Measurements from ENCODE around the gene TMEM217.

TMEM217 gene

DNA sequence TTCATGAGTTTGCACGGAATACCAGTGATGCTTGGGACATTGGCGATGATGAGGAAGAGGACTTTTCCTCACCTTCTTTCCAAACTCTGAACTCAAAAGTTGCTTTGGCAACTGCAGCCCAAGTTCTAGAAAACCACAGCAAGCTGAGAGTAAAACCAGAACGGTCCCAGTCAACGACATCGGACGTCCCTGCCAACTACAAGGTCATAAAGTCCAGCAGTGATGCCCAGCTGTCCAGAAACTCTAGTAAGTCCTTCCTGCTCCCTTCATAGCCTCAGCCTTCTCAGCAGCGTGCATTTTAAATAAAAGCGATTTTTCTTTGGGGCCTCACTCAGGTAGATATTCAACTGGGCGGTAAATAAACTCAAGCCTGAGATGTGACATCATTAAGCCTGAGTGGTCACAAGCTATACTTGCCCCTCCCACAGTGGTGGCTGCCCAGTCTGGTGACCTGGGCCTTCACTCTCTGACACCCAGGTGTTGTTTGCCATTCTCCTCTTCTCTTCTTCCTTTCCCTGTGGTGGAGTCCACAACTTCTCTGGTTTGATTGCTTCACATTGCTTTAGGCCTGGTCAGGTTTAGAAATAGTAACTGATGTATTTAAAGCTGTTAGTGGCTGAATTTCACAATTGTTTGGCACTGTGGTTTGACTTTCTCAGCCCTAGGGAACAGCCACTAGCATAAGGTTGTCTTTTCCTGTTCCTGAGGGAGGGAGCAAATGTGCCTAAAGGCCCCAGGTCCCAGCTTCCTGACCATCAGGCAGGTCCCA is 21.6 kb upstream of the TMEM217 start:
- no peak for DNase-seq

DNA sequence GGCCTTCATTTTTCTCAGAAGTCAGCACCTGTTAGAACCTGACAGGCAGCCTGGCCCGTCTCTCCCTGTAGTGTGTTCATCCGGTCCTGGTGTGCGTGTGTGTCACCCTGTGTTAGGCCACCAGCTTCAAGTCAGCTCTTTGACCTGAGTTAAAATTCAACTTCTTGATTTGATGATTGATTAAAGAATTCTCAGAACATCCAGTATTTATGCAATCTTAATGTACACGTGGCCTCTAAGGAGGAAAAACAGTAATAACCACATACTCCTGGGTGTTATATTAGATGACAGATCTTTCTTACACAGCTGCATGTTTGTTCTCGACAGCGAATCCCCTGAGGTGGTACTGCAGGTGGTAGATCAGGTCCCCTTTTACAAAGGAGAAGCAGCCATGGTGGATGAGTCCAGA is 19.1 kb upstream of the TMEM217 start:
- DNase-seq, result no peak

DNA sequence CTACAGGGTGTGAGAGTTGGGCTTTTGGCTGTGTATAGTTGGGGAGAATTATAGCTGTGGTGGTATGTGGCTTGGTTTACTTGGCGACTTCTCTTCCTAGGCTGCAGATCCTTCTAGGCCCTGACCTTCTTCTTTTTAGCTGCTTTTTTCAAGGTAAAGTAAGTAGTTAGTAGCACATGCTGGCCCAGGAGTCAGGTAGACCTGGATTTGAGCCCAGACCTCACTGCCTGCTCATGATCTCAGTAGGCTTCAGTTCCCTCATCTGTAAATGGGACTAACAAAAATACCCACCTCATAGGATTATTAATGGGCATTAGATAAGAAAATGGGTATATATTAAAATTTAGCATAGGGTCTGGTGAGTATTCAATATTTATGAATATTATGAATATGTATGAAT is 17.4 kb upstream of the TMEM217 start:
- DNase-seq, result no peak

DNA sequence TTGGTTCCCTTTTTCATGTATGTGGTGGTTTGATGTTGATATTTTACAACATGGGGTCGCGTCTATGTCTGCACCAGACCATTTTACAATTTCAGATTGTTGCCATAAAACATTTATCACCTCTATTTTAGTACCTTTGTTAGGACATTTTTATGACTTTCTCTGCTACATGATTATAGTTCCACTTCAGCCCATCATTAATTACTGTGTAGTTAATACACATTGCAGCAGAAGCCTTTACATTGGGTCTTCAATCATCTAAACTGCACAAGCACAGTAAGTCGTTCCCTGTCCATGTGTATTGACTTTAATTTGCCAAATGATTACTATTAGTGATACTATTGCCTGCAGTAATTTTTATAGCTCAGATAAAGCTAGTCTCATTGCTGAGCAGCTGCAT is 15.7 kb upstream of the TMEM217 start:
- DNase-seq, result no peak

DNA sequence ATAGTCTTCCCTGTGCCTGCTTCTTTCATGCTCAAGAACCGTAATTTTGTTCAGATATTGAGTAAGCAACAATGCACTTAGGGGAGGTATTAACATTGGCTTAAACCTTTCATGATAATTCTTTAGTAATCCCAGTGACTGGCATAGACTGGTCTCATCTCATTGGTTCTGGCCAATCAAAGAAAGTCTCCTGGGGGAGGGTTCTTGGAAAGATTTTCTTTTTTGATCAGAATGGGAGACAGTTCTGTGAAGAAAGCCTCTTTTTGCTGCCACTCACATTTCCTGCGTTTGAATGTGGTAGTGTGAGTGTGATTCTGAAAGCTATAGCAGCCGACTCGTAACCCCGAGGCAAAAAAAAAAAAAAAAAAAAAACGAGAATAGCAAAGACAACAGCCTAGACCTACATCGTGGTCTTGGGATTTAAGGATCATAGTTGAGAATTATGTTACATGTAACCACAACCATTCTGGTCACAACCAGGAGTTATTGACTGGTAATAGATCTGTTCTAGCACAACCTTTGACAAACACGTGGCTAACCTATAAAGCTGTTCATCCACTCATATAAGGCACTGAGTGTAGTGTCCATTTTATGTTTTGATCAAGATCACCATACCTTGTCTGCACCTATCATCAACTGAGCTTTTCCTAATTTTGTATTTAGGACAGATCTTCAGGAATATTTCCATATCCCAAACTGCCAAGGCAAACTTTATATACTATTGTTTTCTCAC is 15.1 kb upstream of the TMEM217 start:
- no peak for DNase-seq

DNA sequence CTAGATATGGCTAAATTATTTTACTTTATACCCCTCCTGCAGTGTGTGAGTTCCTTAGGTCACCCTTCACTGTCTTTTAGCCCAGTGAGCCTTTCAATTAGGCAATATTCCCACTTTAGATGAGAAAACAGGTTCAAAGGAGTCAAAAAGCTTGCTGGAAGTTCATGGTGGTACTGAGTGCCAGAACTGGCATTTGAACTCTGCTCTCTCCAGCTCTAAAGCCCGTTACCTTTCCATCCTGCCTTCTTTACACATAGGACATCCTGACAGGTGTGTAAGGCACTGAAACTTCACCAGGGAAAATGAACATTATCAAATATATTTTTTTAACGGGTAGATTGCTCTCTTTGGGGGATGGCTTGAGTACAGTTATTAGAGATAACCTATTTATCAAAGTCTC is 11.2 kb upstream of the TMEM217 start:
- DNase-seq, result no peak

DNA sequence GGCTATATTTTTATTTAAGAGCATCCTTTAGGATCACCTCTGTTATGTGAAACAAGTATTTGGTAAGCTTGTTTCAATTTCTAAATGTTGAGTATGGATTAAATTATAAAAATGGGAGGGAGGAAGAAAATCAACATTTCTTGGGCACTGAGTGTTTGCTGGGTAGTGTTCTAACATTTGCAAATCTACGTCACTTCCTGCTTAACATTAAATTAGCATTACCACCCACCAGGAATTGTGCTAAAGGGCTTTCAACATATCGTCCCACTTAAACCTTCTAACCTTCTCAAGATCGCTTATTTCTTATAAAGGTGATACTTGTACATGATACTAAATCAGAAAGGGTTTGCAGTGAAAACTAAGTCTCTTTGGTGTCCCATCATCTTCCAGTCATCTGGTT is 7.9 kb upstream of the TMEM217 start:
- DNase-seq, result no peak

DNA sequence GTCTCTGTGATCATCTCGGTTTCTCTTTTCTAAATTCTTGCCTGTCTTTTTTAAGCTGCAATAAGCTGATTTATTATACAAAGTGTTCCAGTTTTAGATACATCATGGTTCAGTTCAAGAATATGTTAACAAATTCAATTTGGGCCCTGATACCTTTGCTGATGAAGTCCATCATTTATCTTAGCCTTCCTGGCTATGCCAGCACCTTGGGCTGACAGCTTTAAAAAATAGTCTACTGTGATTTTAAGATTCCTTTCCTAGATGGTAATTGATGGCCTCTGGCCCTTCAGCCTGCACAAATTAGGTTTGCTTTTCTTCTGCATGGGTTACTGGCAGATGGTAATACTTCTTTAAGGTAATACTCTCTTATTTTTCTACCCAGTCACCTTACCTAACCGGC is 7.1 kb upstream of the TMEM217 start:
- no peak for DNase-seq

DNA sequence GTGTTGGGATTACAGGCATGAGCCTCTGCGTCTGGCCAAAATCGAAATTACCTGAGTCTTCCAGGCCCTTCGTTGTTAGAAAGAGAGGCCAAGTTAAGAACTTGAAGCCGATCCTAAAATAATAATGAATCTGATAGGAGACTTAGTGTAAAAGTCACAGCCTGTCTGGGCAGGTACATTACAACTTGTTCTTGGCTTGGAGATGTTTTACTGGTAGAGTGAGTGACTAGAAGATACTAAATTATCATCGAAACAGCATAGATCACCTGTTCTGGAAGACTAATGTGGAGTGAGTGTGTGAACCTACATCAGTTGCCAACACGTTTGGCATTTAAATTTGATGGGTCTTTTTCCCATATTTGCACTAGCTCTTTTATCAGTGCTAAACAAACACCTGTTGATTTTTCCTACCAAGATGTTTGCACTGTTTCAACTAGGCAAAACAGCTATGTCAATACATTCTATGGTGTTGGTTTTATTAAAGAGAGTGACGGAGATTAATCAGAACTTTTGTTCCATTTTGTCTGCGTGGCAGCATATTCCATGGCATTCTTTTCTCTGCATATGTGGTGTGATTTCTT is 4.6 kb upstream of the TMEM217 start:
- DNase-seq, result no peak

DNA sequence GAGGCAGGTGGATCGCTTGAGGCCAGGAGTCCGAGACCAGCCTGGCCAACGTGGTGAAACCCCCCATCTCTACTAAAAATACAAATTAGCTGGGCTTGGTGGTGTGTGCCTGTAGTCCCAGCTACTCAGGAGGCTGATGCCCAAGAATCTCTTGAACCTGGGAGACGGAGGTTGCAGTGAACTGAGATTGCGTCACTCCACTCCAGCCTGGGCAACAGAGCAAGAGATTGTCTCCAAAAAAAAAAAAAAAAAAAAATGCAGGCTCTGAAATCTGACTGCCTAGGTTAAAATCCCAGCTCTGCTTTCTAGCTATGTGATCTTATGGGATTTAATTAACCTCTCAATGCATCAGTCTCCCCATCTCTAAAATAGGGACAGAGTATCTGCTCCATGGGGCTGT is 3.3 kb upstream of the TMEM217 start:
- no peak for DNase-seq

DNA sequence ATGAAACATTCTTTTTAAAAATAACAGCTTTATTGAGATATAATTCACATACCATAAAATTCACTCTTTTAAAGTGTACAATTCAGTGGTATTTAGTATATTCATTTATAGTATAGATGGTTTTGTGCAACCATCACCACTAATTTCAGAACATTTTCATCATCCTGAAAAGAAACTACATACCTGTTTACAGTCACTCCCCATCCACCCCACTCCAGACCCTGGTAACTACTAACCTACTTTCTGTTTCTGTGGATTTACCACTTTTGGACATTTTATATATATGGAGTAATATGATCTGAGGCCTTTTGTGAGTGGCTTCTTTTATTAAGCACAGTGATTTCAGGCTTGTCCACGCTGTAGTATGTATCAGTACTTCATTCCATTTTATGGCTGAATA is 2.5 kb upstream of the TMEM217 start:
- DNase-seq, result no peak

DNA sequence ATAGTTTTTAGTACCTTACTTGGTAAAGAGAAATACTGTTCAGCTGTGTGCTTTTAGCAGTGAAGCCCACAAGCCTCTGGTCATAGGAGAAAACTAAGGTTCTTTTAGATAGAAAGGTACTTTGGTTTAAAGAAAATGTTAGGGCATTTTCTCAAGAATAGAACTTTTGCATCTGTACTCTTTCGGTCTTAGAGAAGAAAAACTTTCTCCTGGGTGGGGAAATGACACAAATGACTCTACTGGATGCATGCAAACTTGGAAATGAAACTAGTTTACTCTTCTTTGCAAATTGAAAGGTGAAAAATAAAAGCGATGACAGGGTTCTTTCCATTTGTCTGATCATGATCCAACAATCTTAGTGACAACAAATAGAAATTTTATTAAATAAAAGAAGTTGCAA is 2.1 kb upstream of the TMEM217 start:
- no peak for DNase-seq

DNA sequence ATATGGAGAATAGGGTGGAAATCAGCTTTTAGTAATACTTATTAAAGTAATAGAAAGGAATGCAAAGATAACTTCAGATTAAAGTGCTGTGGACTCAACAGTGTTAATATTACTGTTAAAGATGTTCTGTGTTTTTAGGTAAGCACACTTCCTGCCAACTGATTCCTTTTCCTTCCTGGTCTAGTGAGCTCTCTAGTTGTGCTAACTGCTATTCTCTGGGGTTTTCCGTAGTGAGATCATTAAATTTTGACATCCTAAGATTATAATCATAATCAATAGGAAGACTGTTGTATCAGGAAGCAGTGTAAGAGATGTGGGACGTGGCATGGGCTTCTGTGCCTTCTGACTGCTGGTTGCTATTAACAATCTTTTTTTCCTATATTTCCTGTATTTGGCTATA is 1.2 kb upstream of the TMEM217 start:
- no peak for DNase-seq

DNA sequence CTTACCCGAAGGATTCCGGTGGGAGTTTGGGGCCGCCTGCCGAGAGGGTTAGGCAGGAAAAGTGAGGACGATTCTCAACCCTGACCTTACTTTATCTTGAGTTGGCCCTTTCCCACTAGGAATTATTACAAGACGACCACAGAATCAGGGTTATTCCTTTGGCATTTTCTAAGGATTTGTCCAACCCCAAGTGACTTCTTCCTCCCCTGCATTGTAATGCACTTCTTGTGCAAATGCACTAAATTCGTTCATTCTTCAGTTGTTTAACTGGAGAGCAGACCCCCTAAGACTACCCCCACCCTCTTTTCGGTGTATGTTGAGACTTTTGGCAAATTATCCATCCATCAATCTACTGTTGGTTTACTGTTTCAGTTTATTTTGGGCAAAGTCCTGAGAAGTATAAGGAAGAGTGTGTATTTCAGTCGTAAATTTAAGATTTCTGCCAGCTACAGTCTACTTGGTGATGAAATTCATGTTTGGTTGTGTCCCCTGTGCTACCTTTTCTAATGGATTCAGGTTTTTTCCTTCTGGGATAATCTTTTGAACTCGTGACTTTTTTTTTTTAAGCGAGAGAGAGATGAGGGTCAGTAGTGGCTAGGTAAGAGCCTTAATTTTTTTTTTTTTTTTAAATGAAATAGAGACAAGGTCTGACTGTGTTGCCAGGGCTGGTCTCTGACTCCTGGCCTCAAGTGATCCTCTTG is 611 bp upstream of the TMEM217 start:
- DNase-seq, result peak in 1 of 2 experiments; percentile 11

DNA sequence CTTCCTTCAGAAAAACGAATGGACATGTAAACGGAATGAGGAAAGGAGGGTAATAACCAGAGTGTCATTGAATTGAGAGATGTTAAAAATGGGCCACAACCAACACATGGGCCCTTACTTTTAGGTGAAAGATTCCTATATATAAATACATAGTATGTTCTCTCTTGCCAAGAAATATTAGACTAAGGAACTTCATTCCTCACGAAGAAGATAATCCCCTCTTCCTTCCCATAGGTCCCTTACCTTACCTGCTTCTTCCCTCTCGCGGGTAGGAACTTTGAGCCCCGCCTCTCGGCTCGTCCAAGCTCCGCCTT is 667 bp downstream of the TMEM217 start:
- DNase-seq, result no peak

DNA sequence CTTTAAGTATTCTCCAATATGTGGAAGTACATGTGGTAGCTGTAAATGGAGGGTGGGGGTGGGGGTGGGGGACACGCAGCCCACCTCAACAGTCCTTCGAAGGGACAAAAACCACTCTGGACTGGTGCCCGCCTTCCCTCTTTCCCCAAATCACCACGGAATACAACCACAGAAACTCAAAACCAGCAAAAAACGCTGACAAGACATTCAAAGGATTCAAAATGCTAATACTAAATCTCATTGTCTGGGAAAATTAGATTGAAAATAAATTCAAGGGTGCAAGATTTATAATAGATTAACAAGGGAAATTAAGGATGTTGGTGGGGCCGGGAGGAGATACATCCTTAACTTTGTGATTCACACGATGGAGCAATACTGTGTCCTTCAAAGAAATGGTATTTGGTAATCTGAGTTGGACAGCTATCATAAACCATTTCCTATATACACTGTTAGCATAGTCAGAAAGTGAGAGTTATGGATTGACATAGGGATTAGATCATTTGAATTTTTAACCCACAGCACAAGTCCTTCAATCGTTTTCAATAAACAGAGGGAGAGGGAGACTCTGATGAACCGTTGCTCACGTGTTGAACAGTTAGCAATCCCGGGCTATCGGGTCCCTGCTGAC is 1.1 kb downstream of the TMEM217 start:
- DNase-seq, result no peak

DNA sequence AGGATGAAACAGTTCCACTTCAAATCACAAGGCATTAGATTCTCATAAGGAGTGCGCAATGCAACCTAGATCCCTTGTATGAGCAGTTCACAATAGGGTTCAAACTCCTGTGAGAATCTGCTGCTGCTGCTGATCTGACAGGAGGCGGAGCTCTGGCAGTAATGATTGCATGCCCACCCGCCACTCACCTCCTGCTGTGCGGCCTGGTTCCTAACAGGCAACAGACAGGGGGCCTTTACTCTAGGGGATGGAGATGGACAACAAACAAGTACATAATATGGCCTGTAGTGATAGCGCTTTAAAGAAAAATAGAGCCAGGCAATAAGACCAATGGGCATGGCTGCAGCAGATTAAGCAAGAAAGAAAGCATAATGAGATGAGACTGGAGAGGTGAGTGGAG is 3.1 kb downstream of the TMEM217 start:
- no peak for DNase-seq

DNA sequence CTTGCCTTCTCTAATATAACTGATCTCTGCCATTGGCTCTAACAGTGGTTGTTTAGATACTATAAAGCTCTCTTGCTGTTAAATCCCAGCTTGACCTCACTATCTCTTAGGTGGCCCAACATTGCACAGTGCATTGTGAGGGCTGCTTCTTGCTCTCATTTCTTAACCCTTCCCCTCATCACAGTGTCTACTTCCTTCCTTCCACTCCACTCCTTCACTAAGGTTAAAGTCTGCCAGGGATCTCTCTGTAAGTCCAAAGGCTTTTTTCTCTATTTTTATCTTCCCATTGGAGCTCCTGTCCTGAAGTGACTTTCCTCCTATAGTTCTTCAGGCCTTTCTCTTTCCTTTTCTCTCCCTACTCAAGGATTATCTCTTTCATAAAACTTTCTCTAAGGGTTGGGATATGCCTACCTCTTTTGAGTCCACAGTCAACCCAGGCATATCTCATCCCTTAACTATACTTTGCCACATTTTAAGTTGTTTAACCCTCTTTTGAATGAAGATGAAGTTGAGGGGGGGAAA is 4.4 kb downstream of the TMEM217 start:
- no peak for DNase-seq

DNA sequence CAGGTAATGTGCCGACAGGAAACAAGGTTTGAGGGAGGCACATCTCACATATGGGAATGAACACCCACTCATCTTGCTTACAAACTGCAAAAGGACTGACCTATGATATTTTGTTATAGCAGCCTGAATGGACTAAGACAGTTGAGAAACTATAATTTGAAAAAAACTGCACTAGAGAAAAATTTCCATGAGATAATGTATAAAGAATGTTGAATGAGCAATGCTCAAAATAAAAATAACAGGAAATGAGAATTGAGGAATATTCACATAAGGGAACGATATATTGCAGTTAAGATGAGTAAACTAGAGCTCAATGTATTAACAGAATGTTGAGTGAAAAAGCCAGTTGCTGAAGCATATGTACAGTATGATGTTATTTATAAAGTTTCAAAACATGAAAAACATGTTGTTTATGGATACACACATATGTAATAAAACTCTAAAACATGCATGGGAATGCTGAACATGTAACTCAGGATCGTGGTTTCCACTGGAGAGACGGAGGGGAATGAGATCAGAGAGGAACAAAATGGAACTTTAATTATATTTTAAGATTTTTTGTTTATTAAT is 6.6 kb downstream of the TMEM217 start:
- DNase-seq, result no peak

DNA sequence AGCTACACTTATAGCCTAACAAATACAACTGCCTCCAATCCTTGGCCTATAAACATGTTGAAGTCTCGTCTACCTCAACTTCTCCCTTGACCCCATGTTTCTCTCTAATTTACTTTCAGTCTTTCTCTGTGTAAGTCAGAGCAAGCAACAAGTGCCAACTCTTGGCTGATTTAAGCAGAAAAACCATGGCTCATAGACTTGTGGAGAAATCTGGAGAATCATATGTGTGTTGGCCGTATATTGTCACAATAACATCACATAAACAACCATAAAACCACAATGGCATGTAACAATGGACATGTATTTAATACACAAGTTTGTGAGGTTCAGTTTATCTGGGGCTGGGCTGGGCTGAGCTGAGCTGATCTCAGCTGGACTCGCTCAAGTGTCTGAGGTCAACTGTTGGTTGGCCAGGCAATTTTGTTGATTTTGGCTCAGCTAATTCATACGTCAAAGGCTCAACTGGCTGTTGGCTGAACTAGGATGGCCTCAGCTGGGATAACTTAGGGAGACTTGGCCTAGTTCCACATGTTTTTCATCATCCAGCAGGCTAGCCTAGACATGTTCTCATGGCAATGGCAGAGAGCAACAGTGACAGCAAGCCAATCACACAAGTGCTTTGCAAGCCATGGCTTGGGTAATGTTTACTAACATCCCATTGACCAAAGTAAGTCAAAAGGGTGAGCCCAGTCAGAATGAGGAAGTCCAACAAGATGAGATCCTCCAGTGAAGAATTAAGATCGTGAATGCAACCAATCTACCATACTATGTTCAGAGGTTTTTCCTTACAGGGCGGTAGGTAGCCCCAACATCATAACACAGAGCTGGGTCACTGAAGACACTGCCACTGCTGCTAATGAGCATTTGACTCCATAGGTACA is 13.3 kb downstream of the TMEM217 start:
- DNase-seq, result peak; percentile 98

DNA sequence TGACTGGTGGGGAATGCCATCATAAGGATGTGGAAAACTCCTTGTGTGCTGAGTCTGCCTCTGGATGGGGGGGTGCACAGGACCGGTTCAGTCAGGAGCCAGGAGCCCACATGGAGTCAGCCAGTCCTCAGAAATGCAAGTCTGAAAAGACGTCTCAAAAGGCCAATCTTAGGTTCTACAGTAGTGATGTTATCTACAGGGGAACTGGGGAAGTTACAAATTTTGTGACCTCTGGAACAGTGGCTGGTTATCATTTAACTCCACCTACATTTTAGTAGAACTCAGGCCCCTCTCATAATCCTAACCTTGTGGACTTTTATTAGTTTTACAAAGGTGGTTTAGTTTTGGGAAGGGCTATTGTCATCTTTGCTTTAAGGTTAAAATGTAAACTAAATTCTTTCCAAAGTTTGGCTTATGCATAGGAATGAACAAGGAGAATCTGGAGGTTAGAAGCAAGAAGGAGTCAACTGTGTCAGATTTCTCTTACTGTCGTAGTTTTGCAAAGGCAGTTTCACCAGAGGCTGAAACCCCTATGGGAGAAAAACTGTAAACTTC is 14.1 kb downstream of the TMEM217 start:
- no peak for DNase-seq

All from SHP77 (cell line).